SU-DHL-6 (cell line): ENCODE data around the gene SLC35A5.

Source experiments
- H2AFZ ChIP-seq: fragments of 200-600 bp; sonication (generic); 2 replicates; pipeline ENCODE4 v1.6.1; 2014; ENCODE audit warnings: low read depth, mild to moderate bottlenecking, moderate library complexity, mixed read lengths, antibody characterized with exemption, low read length; ENCODE audit not compliant: severe bottlenecking
- H3F3A ChIP-seq: fragments of 200-600 bp; shearing (Covaris generic); 2 replicates; pipeline ENCODE4 v1.6.0; 2016; ENCODE audit warnings: antibody characterized with exemption, mild to moderate bottlenecking; ENCODE audit not compliant: insufficient read depth
- H3K27ac ChIP-seq: fragments of 200-600 bp; sonication (generic); 2 replicates; pipeline ENCODE4 v1.5.1; 2016; ENCODE audit warnings: low read depth, mild to moderate bottlenecking, low read length, moderate library complexity, mixed read lengths
- H3K27me3 ChIP-seq: fragments of 200-600 bp; sonication (generic), shearing (Covaris generic); 2 replicates; pipeline ENCODE4 v1.6.0; 2014; ENCODE audit warnings: mild to moderate bottlenecking, low read length
- H3K36me3 ChIP-seq: fragments of 200-600 bp; sonication (generic); 2 replicates; pipeline ENCODE4 v1.6.1; 2014; ENCODE audit warnings: mild to moderate bottlenecking, low read length, mixed read lengths
- H3K4me2 ChIP-seq: fragments of 300-600, 200-600 bp; shearing (Covaris generic), sonication (generic); 2 replicates; pipeline ENCODE4 v1.6.0; 2014; ENCODE audit warnings: low read length, low read depth, mild to moderate bottlenecking; ENCODE audit not compliant: poor library complexity, severe bottlenecking
- H3K4me3 ChIP-seq: fragments of 200-600 bp; sonication (generic); 2 replicates; pipeline ENCODE4 v1.5.1; 2014; ENCODE audit warnings: antibody characterized with exemption, low read length, mild to moderate bottlenecking, mixed read lengths; ENCODE audit not compliant: insufficient read depth, poor library complexity, severe bottlenecking
- H3K79me2 ChIP-seq: fragments of 200-600 bp; sonication (generic); 2 replicates; pipeline ENCODE4 v1.6.1; 2014; ENCODE audit warnings: mild to moderate bottlenecking, low read length, moderate library complexity; ENCODE audit not compliant: insufficient read depth
- H3K9ac ChIP-seq: fragments of 200-600 bp; sonication (generic); 2 replicates; pipeline ENCODE4 v1.7.0; 2014; ENCODE audit warnings: mild to moderate bottlenecking, low read length
- H3K9me2 ChIP-seq: fragments of 200-600 bp; sonication (generic); replicated peaks from 2 replicates; pipeline ENCODE4 v1.6.1; 2014; ENCODE audit warnings: low read length; ENCODE audit not compliant: insufficient read depth
- H3K9me3 ChIP-seq: fragments of 200-600 bp; sonication (generic); 2 replicates; pipeline ENCODE4 v1.6.1; 2014; ENCODE audit warnings: low read length, mixed read lengths; ENCODE audit not compliant: insufficient read depth
- H4K20me1 ChIP-seq: fragments of 200-600 bp; sonication (generic); 2 replicates; pipeline ENCODE4 v1.6.1; 2014; ENCODE audit warnings: low read depth, mild to moderate bottlenecking, antibody characterized with exemption, low read length, moderate library complexity, mixed read lengths
- CTCF ChIP-seq: fragments of 200-600 bp; sonication (generic); IDR thresholded peaks from one replicate; pipeline ENCODE4 v1.5.1; 2017; ENCODE audit warnings: antibody characterized with exemption, mild to moderate bottlenecking, low read length, moderate library complexity; ENCODE audit not compliant: insufficient read depth, poor library complexity, severe bottlenecking
- EZH2phosphoT487 ChIP-seq: fragments of 200-600 bp; sonication (generic), shearing (Covaris generic); conservative IDR thresholded peaks from 2 replicates; pipeline ENCODE4 v1.6.1; 2018; ENCODE audit warnings: mild to moderate bottlenecking, antibody characterized with exemption, low read length, moderate library complexity, mixed read lengths

SLC35A5 gene

GRCh38 chr3:112605285-112605684 lies 43.4 kb downstream of the SLC35A5 start:
- no peaks in the 10 kb centered on the region for H3K27me3 ChIP-seq
- TF ChIP-seq EZH2phosphoT487 (no peak), CTCF (no peak)
- H3K4me3 ChIP-seq: no peak overlapping the region
- H3K4me2 ChIP-seq: no peak overlapping the region
- H3K79me2 ChIP-seq: no peaks in the 10 kb centered on the region
- H3F3A ChIP-seq: no peaks in the 10 kb centered on the region
- H3K27ac ChIP-seq: no peak overlapping the region
- no peaks in the 10 kb centered on the region for H3K36me3 ChIP-seq
- H4K20me1 ChIP-seq: no peaks in the 10 kb centered on the region
- no peaks in the 10 kb centered on the region for H3K9me3 ChIP-seq
- no peak overlapping the region for H3K9ac ChIP-seq
- no peak overlapping the region for H2AFZ ChIP-seq
- no peaks in the 10 kb centered on the region for H3K9me2 ChIP-seq

GRCh38 chr3:112606098-112606497 lies 44.3 kb downstream of the SLC35A5 start:
- Histone ChIP-seq H3K9me2 (no peaks in the 10 kb centered on the region), H3K36me3 (no peaks in the 10 kb centered on the region), H3F3A (no peaks in the 10 kb centered on the region)

GRCh38 chr3:112607863-112608262 lies 46.0 kb downstream of the SLC35A5 start:
- Histone ChIP-seq H3K27ac (no peak overlapping the region), H3K4me2 (no peak overlapping the region)

More at GRCh38 chr3:112606098-112606497, 44.3 kb downstream of the SLC35A5 start:
- Histone ChIP-seq H3K9me3 (no peaks in the 10 kb centered on the region), H4K20me1 (no peaks in the 10 kb centered on the region), H3K27ac (no peak overlapping the region), H3K79me2 (no peaks in the 10 kb centered on the region), H2AFZ (no peak overlapping the region), H3K4me2 (no peak overlapping the region), H3K9ac (no peak overlapping the region), H3K4me3 (no peak overlapping the region), H3K27me3 (no peaks in the 10 kb centered on the region)
- TF ChIP-seq CTCF: no peak
- TF ChIP-seq EZH2phosphoT487: no peak

GRCh38 chr3:112610121-112610520 lies 48.3 kb downstream of the SLC35A5 start:
- no peaks in the 10 kb centered on the region for H3K27me3 ChIP-seq
- no peaks in the 10 kb centered on the region for H3K79me2 ChIP-seq
- no peaks in the 10 kb centered on the region for H4K20me1 ChIP-seq
- H3K36me3 ChIP-seq: no peaks in the 10 kb centered on the region
- no peak overlapping the region for H3K9ac ChIP-seq
- H2AFZ ChIP-seq: no peak overlapping the region
- no peaks in the 10 kb centered on the region for H3F3A ChIP-seq
- H3K9me3 ChIP-seq: no peaks in the 10 kb centered on the region
- H3K27ac ChIP-seq: no peak overlapping the region
- no peaks in the 10 kb centered on the region for H3K9me2 ChIP-seq
- no peak overlapping the region for H3K4me3 ChIP-seq
- no peak for TF ChIP-seq CTCF
- TF ChIP-seq EZH2phosphoT487: no peak
- no peak overlapping the region for H3K4me2 ChIP-seq

More at GRCh38 chr3:112607863-112608262, 46.0 kb downstream of the SLC35A5 start:
- H3K9me3 ChIP-seq: no peaks in the 10 kb centered on the region
- H3K9me2 ChIP-seq: no peaks in the 10 kb centered on the region
- H3K36me3 ChIP-seq: no peaks in the 10 kb centered on the region
- no peaks in the 10 kb centered on the region for H4K20me1 ChIP-seq
- no peaks in the 10 kb centered on the region for H3K79me2 ChIP-seq
- H3F3A ChIP-seq: no peaks in the 10 kb centered on the region
- H3K27me3 ChIP-seq: no peaks in the 10 kb centered on the region
- H3K4me3 ChIP-seq: no peak overlapping the region
- no peak overlapping the region for H2AFZ ChIP-seq
- no peak for TF ChIP-seq EZH2phosphoT487
- H3K9ac ChIP-seq: no peak overlapping the region
